Kidney (tissue), 14 donors: ENCODE results near the gene IER3. TPM values are rescaled to one million over a fixed set of nuclear protein-coding genes. Genes with fewer than 3 reads are reported as not detected.

Experiments used
- DNase-seq, 5 donors: peaks; one replicate each; pipeline ENCODE4 v3.0.0-alpha.2; 2013 to 2020
- FAIRE-seq: peaks from 2 replicates; lab custom pipeline; 2012; peaks lifted over from hg19 to GRCh38; lab: Jason Lieb, UNC
- H3K27ac ChIP-seq, 2 donors: one replicate each; pipeline ENCODE4 v1.7.0; 2013; ENCODE audit warnings: low read depth in 2 of 2, low read length in 2 of 2, inconsistent platforms in 1 of 2
- H3K27me3 ChIP-seq: one replicate; pipeline ENCODE4 v1.7.1; 2013; ENCODE audit warnings: low read length, inconsistent platforms; ENCODE audit not compliant: control insufficient read depth, insufficient read depth
- H3K36me3 ChIP-seq, 3 donors: one replicate each; pipeline versions ENCODE4 v1.7.0 to v1.7.1; 2013; ENCODE audit warnings: low read length in 3 of 3, control low read depth in 1 of 3, inconsistent platforms in 1 of 3; ENCODE audit not compliant: insufficient read depth in 3 of 3, control insufficient read depth in 2 of 3
- H3K4me1 ChIP-seq, 3 donors: one replicate each; pipeline versions ENCODE4 v1.7.0 to v1.7.1; 2013; ENCODE audit warnings: low read length in 3 of 3, inconsistent platforms in 1 of 3, low read depth in 1 of 3; ENCODE audit not compliant: control insufficient read depth in 2 of 3, insufficient read depth in 2 of 3
- H3K4me3 ChIP-seq, 3 donors: one replicate each; pipeline versions ENCODE4 v1.7.0 to v1.8.1; 2013; ENCODE audit warnings: low read length in 3 of 3, control low read depth in 1 of 3, inconsistent platforms in 1 of 3
- H3K9ac ChIP-seq, 3 donors: one replicate each; pipeline versions ENCODE4 v1.7.0 to v1.7.1; 2013; ENCODE audit warnings: low read length in 3 of 3, control low read depth in 1 of 3, inconsistent platforms in 1 of 3
- H3K9me3 ChIP-seq, 3 donors: one replicate each; pipeline versions ENCODE4 v1.7.0 to v1.7.1; 2013; ENCODE audit warnings: low read length in 3 of 3, control low read depth in 1 of 3, inconsistent platforms in 1 of 3; ENCODE audit not compliant: control insufficient read depth in 2 of 3, insufficient read depth in 1 of 3
- intact Hi-C: fragments of 100-400 bp; cut with DNase I; formaldehyde crosslinking; loops from one replicate; pipeline ENCODE4 v1.11.1; 2022
- polyA plus RNA-seq: library from polyadenylated mRNA; stranded (reverse); fragments of 350-450 nt; fragmentation: Illumina TruSeq; extraction: RNeasy Lipid Tissue Mini Kit (QIAGEN cat#74804); gene quantifications from one replicate; pipeline ENCODE4 v1.2.3, GENCODE V29; 2014; ENCODE audit warnings: low read depth, low replicate concordance; ENCODE audit not compliant: insufficient read depth
- total RNA-seq: library from RNA; stranded (reverse); fragmentation: NEBNext Ultra II Directional; extraction: Animal tissue kit (Norgen Biotek cat#: 25700); gene quantifications from one replicate; pipeline ENCODE4 v1.2.1, GENCODE V29; 2021
- TF ChIP-seq, protein P1 (sequence below): IDR thresholded peaks from 3 replicates; pipeline ENCODE4 v1.5.1; 2012; ENCODE audit warnings: mild to moderate bottlenecking, moderate library complexity, borderline replicate concordance; ENCODE audit not compliant: insufficient read depth; ENCODE audit errors: extremely low read depth
- donor health status: control.
- donor health status: control.
- donor health status: control.
- donor health status: control.
- donor health status: control.
- donor health status: DM: yes; HTN: yes; CAD: no.
- donor health status: Normal renal cell carcinoma (clear cell type).

Gene IER3
- total and polyA plus RNA-seq, 2 donors from 2014 or later, result 59.5 to 94.3 TPM

- TF ChIP-seq, protein P1, sequence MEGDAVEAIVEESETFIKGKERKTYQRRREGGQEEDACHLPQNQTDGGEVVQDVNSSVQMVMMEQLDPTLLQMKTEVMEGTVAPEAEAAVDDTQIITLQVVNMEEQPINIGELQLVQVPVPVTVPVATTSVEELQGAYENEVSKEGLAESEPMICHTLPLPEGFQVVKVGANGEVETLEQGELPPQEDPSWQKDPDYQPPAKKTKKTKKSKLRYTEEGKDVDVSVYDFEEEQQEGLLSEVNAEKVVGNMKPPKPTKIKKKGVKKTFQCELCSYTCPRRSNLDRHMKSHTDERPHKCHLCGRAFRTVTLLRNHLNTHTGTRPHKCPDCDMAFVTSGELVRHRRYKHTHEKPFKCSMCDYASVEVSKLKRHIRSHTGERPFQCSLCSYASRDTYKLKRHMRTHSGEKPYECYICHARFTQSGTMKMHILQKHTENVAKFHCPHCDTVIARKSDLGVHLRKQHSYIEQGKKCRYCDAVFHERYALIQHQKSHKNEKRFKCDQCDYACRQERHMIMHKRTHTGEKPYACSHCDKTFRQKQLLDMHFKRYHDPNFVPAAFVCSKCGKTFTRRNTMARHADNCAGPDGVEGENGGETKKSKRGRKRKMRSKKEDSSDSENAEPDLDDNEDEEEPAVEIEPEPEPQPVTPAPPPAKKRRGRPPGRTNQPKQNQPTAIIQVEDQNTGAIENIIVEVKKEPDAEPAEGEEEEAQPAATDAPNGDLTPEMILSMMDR, result peak; percentile 76
- Histone ChIP-seq H3K27me3 (no peaks in the 10 kb centered on the region), H3K27ac (no peak overlapping the region), H3K9ac (peak overlapping the region in 2 of 3 donors; percentile 34 to 59), H3K4me3 (peak overlapping the region in 1 of 3 donors; percentile 19), H3K9me3 (no peaks in the 10 kb centered on the region), H3K36me3 (peaks cover 8 to 53% (median 22%) of the 10 kb centered on the region in 3 donors), H3K4me1 (peaks cover 0 to 11% (median 0%) of the 10 kb centered on the region in 3 donors)
- peak; percentile 89 to 92 (median 90) for DNase-seq
- intact Hi-C loops, result loop anchor here (5.0 to 10.0 kb wide), 2 partner anchors 54 to 154 kb away; partner anchors contain the start of gene DDR1
- FAIRE-seq, result no peak
Measured at GRCh38 chr6:30730601-30731435, 13.5 kb downstream of the IER3 start.

DNA sequence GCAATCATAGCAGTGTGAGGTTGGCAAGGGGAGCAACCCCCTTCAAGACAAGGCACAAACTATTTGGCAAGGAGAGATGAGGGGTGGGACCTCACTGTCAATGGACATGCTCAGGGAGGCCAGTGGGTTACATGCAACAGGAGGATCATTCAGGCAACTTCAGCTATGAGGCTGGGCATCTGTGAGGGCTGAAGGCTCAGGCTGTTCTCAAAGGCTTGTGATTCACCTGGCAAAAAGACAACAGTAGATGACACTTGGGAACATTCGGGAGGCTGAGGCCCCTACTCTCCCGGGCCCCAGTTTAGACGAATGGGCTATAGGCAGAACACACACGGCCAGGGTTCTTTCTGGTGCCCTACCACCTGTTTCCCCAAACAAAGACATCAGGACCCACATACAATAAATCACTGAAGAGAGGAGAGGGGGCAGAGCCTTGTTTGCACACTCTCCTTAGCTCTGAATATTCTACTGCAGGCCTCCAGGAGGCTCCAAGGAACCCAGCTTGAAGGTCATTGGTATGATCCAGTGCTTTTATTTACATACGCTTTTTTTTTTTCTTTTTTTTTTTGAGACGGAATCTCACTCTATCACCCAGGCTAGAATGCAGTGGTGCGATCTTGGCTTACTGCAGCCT is 16.3 kb downstream of the IER3 start:
- H3K4me1 ChIP-seq, result peaks cover 0 to 17% (median under 1%) of the 10 kb centered on the region in 3 donors
- TF ChIP-seq, protein P1, result no peak
- no peak overlapping the region for H3K9ac ChIP-seq
- intact Hi-C loops, result no loop called here
- no peak overlapping the region for H3K4me3 ChIP-seq
- H3K36me3 ChIP-seq, result peaks cover 22 to 65% (median 32%) of the 10 kb centered on the region in 3 donors
- no peaks in the 10 kb centered on the region for H3K9me3 ChIP-seq
- no peak for FAIRE-seq
- peak in 1 of 5 donors; percentile 4 for DNase-seq
- no peaks in the 10 kb centered on the region for H3K27me3 ChIP-seq
- H3K27ac ChIP-seq, result no peak overlapping the region

DNA sequence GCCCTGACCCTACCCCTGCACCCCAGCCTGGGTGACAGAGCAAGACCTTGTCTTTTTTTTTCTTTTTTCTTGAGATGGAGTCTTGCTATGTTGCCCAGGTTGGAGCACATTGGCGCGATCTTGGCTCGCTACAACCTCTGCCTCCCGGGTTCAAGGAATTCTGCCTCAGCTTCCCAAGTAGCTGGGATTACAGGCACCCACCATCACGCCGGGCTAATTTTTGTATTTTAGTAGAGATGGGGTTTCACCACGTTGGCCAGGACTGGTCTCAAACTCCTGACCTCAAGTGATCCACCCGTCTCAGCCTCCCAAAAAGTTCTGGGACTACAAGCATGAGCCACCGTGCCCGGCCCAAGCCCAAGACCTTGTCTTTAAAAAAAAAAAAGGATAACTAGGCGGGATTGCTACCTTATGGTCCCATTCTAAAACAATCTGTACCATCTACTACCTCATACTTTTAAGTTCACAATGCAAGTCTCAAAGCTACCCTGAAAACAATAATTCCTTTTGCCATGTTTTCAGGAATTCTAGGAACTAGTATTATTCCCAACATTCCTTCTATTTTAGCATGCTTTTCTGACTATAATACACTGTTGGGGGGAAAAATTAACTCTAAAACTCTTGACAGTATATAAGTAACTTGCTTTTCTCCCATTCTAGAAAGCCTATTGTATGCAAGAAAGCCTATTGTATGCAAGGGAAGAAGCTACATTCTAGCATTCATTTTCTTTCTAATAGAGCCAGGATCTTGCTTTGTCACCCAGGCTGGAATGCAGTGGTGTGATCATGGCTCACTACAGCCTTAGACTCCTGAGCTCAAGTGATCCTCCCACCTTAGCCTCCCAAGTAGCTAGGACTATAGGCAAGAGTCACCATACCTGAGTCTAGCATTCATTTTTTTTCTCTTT is 17.6 kb downstream of the IER3 start:
- peak in 1 of 5 donors; percentile 43 for DNase-seq
- H3K36me3 ChIP-seq, result peaks cover 26 to 63% (median 33%) of the 10 kb centered on the region in 3 donors

More for the DNA sequence above, 17.6 kb downstream of the IER3 start:
- TF ChIP-seq, protein P1, result no peak
- Histone ChIP-seq H3K4me3 (no peak overlapping the region), H3K9me3 (no peaks in the 10 kb centered on the region), H3K9ac (no peak overlapping the region), H3K27ac (no peak overlapping the region), H3K4me1 (peaks cover 0 to 19% (median 4%) of the 10 kb centered on the region in 3 donors), H3K27me3 (no peaks in the 10 kb centered on the region)
- intact Hi-C loops, result no loop called here
- FAIRE-seq, result no peak
